Neural cell (in vitro differentiated cells): ENCODE results near the gene ZNF316.

Source experiments
- EP300 ChIP-seq: fragments of 450-650 bp; conservative IDR thresholded peaks from 2 replicates; pipeline ENCODE4 v1.6.1; 2014; ENCODE audit warnings: antibody characterized with exemption, mild to moderate bottlenecking, moderate library complexity; ENCODE audit not compliant: poor library complexity, severe bottlenecking
- POLR2AphosphoS5 ChIP-seq: IDR thresholded peaks from 2 replicates; pipeline ENCODE4 v1.6.1; 2012
- TF ChIP-seq, protein P1 (sequence below): fragments of 450-650 bp; IDR thresholded peaks from 2 replicates; pipeline ENCODE4 v1.5.1; 2014; ENCODE audit warnings: antibody characterized with exemption, mild to moderate bottlenecking, moderate library complexity; ENCODE audit not compliant: poor library complexity, severe bottlenecking

DNA sequence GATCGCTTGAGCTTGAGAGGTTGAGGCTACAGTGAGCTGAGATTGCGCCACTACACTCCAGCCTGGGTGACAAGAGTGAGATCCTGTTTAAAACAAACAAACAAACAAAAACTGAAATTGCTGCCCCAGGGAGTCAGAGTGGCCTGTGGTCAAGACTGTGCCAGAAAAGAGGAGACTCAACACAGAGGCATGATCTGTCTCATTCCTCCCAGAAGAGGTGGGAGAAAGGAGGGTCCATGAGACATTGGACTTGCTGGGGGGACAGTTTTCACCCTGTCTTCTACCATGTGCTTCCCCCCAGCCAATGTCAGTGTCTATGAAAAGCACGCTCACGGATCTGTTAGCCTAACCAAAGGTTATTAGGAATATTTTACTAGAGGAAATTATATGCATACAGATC is 18.5 kb upstream of the ZNF316 start:
- no peak for TF ChIP-seq EP300
- TF ChIP-seq, protein P1, sequence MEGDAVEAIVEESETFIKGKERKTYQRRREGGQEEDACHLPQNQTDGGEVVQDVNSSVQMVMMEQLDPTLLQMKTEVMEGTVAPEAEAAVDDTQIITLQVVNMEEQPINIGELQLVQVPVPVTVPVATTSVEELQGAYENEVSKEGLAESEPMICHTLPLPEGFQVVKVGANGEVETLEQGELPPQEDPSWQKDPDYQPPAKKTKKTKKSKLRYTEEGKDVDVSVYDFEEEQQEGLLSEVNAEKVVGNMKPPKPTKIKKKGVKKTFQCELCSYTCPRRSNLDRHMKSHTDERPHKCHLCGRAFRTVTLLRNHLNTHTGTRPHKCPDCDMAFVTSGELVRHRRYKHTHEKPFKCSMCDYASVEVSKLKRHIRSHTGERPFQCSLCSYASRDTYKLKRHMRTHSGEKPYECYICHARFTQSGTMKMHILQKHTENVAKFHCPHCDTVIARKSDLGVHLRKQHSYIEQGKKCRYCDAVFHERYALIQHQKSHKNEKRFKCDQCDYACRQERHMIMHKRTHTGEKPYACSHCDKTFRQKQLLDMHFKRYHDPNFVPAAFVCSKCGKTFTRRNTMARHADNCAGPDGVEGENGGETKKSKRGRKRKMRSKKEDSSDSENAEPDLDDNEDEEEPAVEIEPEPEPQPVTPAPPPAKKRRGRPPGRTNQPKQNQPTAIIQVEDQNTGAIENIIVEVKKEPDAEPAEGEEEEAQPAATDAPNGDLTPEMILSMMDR: no peak
- TF ChIP-seq POLR2AphosphoS5: no peak
